Measurements from ENCODE around the gene CASZ1.

CASZ1 gene

GRCh38 chr1:10767282-10767681 is 29.2 kb downstream of the CASZ1 start:
- no peak for DNase-seq (ENCODE audit: low read depth, low spot score)
- ChIA-PET CTCF (no interaction called here), POLR2A (no interaction called here)
- H3K4me3 ChIP-seq (ENCODE audit: low read depth, low read length) = no peak overlapping the region
- TF ChIP-seq CTCF (IDR thresholded peaks at IDR 0.05; ENCODE audit: insufficient read depth, low read length, missing control alignments) = no peak

GRCh38 chr1:10765734-10766478 is 30.5 kb downstream of the CASZ1 start:
- CTCF ChIA-PET = no interaction called here
- H3K4me3 ChIP-seq (ENCODE audit: low read depth, low read length) = no peak overlapping the region
- no peak for DNase-seq (ENCODE audit: low read depth, low spot score)
- TF ChIP-seq CTCF (IDR thresholded peaks at IDR 0.05; ENCODE audit: insufficient read depth, low read length, missing control alignments) = no peak
- POLR2A ChIA-PET = no interaction called here

GRCh38 chr1:10765304-10765703 is 31.1 kb downstream of the CASZ1 start:
- CTCF ChIA-PET = no interaction called here
- no peak for DNase-seq (ENCODE audit: low read depth, low spot score)
- no peak overlapping the region for H3K4me3 ChIP-seq (ENCODE audit: low read depth, low read length)
- POLR2A ChIA-PET = no interaction called here
- no peak for TF ChIP-seq CTCF (IDR thresholded peaks at IDR 0.05; ENCODE audit: insufficient read depth, low read length, missing control alignments)

- ChIA-PET CTCF (no interaction called here), POLR2A (no interaction called here)
- no peak for TF ChIP-seq CTCF (IDR thresholded peaks at IDR 0.05; ENCODE audit: insufficient read depth, low read length, missing control alignments)
- no peak for DNase-seq (ENCODE audit: low read depth, low spot score)
- H3K4me3 ChIP-seq (ENCODE audit: low read depth, low read length) = no peak overlapping the region
Observed at GRCh38 chr1:10764296-10764798, 32.1 kb downstream of the CASZ1 start.

GRCh38 chr1:10762875-10763274 is 33.6 kb downstream of the CASZ1 start:
- no peak for DNase-seq (ENCODE audit: low read depth, low spot score)
- TF ChIP-seq CTCF (IDR thresholded peaks at IDR 0.05; ENCODE audit: insufficient read depth, low read length, missing control alignments) = no peak
- POLR2A ChIA-PET = no interaction called here

GRCh38 chr1:10762153-10762523 is 34.3 kb downstream of the CASZ1 start:
- no peak for TF ChIP-seq CTCF (IDR thresholded peaks at IDR 0.05; ENCODE audit: insufficient read depth, low read length, missing control alignments)
- no peak for DNase-seq (ENCODE audit: low read depth, low spot score)
- POLR2A ChIA-PET = no interaction called here
- H3K4me3 ChIP-seq (ENCODE audit: low read depth, low read length) = no peak overlapping the region
- CTCF ChIA-PET = no interaction called here

More at GRCh38 chr1:10762875-10763274, 33.6 kb downstream of the CASZ1 start:
- CTCF ChIA-PET = no interaction called here
- H3K4me3 ChIP-seq (ENCODE audit: low read depth, low read length) = no peak overlapping the region

Data from AG04449 (cell line).